ENCODE results near the gene RAB11FIP2. TPM values are rescaled to one million over a fixed set of nuclear protein-coding genes. Genes with fewer than 3 reads are reported as not detected.

RAB11FIP2 gene
- total RNA-seq, 1 experiment from 2014 or later = 18.4 TPM

DNA sequence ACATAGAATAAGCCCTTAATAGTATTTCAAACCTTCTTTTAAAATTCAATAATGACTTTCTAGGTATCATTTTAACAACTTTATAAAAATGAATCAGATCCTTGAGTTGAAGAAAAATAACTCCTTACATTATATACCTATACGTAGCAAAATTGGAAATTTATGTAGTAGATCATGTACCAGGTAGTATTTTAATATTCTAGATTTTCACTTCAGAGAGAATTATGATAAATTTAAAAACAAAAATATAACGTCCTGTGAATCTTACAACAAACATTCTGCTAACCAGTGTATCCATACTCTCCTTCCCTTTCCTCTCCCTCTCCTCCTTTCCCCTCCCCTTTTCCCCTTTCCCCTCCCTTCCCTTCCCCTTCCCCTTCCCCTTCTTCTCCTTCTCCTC is 6.1 kb upstream of the RAB11FIP2 start:
- no peak overlapping the region for H2BK15ac ChIP-seq (ENCODE audit: low read depth, low read length)
- no peak overlapping the region for H3T11ph ChIP-seq (ENCODE audit: low read length)
- H2AK5ac ChIP-seq (ENCODE audit: insufficient read length, low read length) = no peak overlapping the region
- no peak overlapping the region for H4K8ac ChIP-seq (replicated peaks; ENCODE audit: insufficient read length, low read depth, low read length)
- H4K20me1 ChIP-seq (ENCODE audit: control insufficient read depth, insufficient read depth, insufficient read length) = no peaks in the 10 kb centered on the region
- no peaks in the 10 kb centered on the region for H3K79me2 ChIP-seq (ENCODE audit: insufficient read depth, low read length)
- no peaks in the 10 kb centered on the region for H3K9me3 Mint-ChIP-seq
- no peaks in the 10 kb centered on the region for H3K27me3 Mint-ChIP-seq (ENCODE audit: low read depth)
- no peak overlapping the region for H3K4me3 Mint-ChIP-seq
- peaks cover 13 to 17% of the 10 kb centered on the region in 2 experiments for H3K4me1 Mint-ChIP-seq
- DNase-seq = no peak
- H3K23me2 ChIP-seq (ENCODE audit: insufficient read length, low read depth, low read length, poor library complexity, severe bottlenecking) = no peaks in the 10 kb centered on the region
- H3K23ac ChIP-seq (ENCODE audit: insufficient read length, low read depth, low read length) = no peak overlapping the region
- no peak overlapping the region for H2BK120ac ChIP-seq (ENCODE audit: low read depth, low read length, poor library complexity, severe bottlenecking)
- no peak overlapping the region for H3K56ac ChIP-seq (ENCODE audit: insufficient read length, low read depth, low read length)
- H2BK20ac ChIP-seq (ENCODE audit: low read depth, low read length, poor library complexity, severe bottlenecking) = no peak overlapping the region
- H3K4me2 ChIP-seq (ENCODE audit: insufficient read depth, insufficient read length, low read length) = no peak overlapping the region
- TF ChIP-seq, protein P1, sequence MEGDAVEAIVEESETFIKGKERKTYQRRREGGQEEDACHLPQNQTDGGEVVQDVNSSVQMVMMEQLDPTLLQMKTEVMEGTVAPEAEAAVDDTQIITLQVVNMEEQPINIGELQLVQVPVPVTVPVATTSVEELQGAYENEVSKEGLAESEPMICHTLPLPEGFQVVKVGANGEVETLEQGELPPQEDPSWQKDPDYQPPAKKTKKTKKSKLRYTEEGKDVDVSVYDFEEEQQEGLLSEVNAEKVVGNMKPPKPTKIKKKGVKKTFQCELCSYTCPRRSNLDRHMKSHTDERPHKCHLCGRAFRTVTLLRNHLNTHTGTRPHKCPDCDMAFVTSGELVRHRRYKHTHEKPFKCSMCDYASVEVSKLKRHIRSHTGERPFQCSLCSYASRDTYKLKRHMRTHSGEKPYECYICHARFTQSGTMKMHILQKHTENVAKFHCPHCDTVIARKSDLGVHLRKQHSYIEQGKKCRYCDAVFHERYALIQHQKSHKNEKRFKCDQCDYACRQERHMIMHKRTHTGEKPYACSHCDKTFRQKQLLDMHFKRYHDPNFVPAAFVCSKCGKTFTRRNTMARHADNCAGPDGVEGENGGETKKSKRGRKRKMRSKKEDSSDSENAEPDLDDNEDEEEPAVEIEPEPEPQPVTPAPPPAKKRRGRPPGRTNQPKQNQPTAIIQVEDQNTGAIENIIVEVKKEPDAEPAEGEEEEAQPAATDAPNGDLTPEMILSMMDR (conservative IDR thresholded peaks at IDR 0.05) = no peak
- H3K9me3 ChIP-seq (ENCODE audit: control insufficient read depth, low read depth, low read length) = no peaks in the 10 kb centered on the region
- H4K91ac ChIP-seq (ENCODE audit: insufficient read length, low read depth, low read length) = no peak overlapping the region
- H3K14ac ChIP-seq (ENCODE audit: insufficient read depth, low read length) = no peak overlapping the region
- peaks cover 5% of the 10 kb centered on the region; the same call in 1 of the 2 replicates for H3K4me1 ChIP-seq (ENCODE audit: insufficient read depth, low read length)
- no peak overlapping the region for H3K4ac ChIP-seq (ENCODE audit: low read depth, low read length)
- H3K27ac Mint-ChIP-seq = no peak overlapping the region
- no CpG with 5 or more reads among the region's 2 CpGs for WGBS (ENCODE audit: extremely low coverage, insufficient read length, low lambda C conversion rate)
- no peak overlapping the region for H4K5ac ChIP-seq (ENCODE audit: insufficient read length, low read depth, low read length)
- no peak overlapping the region for H3K18ac ChIP-seq (ENCODE audit: insufficient read length, low read depth, low read length)
- no peaks in the 10 kb centered on the region for H3K36me3 Mint-ChIP-seq (ENCODE audit: insufficient read depth in 1 of 3, low read depth in 3 of 3)
- no peak overlapping the region for H3K9ac ChIP-seq (ENCODE audit: extremely low read depth, insufficient read length, low read length)
- H3K27me3 ChIP-seq (ENCODE audit: insufficient read depth, low read length) = no peaks in the 10 kb centered on the region
- no peak overlapping the region for H2BK5ac ChIP-seq (ENCODE audit: insufficient read length, low read length)
- H2AFZ ChIP-seq (ENCODE audit: low read length) = no peak overlapping the region
- no peak overlapping the region for H2BK12ac ChIP-seq (ENCODE audit: insufficient read length, low read depth, low read length)
- no peaks in the 10 kb centered on the region for H3K79me1 ChIP-seq (ENCODE audit: insufficient read depth, low read depth, low read length, poor library complexity, severe bottlenecking)
- H3K27ac ChIP-seq (ENCODE audit: insufficient read length, low read depth, low read length) = no peak overlapping the region
